MCF 10A (cell line): ENCODE results near the gene FUOM. TPM values are rescaled to one million over a fixed set of nuclear protein-coding genes. Genes with fewer than 3 reads are reported as not detected.

Experiments used
- Bru-seq: library from RNA; stranded (reverse); fragments of 400-500 nt; gene quantifications from one replicate; lab custom pipeline; 2021; lab: Mats Ljungman, UMichigan
- BruChase-seq, 2 experiments: library from RNA; stranded (reverse); fragments of 400-500 nt; gene quantifications; one replicate each; lab custom pipeline; 2021; lab: Mats Ljungman, UMichigan
- BruUV-seq: library from RNA; stranded (reverse); fragments of 400-500 nt; replicated peaks from 2 replicates; lab custom pipeline; 2021; lab: Mats Ljungman, UMichigan
- CTCF ChIA-PET: fragments of 300-600 bp; sonication (Branson Sonifier 250); formaldehyde crosslinking; extraction: SDS; loops from one replicate; lab custom pipeline; 2021; ENCODE audit warnings: antibody characterized with exemption, inconsistent platforms; lab: Yijun Ruan, JAX
- POLR2A ChIA-PET: fragments of 300-600, 350-650 bp; sonication (Branson Sonifier 250); formaldehyde crosslinking; extraction: SDS; loops from one replicate; lab custom pipeline; 2020; ENCODE audit warnings: antibody characterized with exemption, inconsistent platforms; lab: Yijun Ruan, JAX
- DNase-seq: peaks from one replicate; pipeline ENCODE4 v3.0.0-alpha.2; 2018; ENCODE audit not compliant: unreplicated experiment
- H3K27ac Mint-ChIP-seq: one replicate; pipeline ENCODE4 v1.8.0; 2022; ENCODE audit warnings: mild to moderate bottlenecking, low read depth, mixed read lengths; ENCODE audit not compliant: unreplicated experiment
- H3K27me3 Mint-ChIP-seq: one replicate; pipeline ENCODE4 v1.8.0; 2022; ENCODE audit warnings: mixed read lengths; ENCODE audit not compliant: insufficient read depth, unreplicated experiment
- H3K36me3 Mint-ChIP-seq: one replicate; pipeline ENCODE4 v1.8.0; 2022; ENCODE audit warnings: mild to moderate bottlenecking, moderate library complexity, mixed read lengths; ENCODE audit not compliant: insufficient read depth, unreplicated experiment
- H3K4me1 Mint-ChIP-seq: one replicate; pipeline ENCODE4 v1.8.0; 2022; ENCODE audit warnings: mixed read lengths; ENCODE audit not compliant: insufficient read depth, unreplicated experiment
- H3K4me3 Mint-ChIP-seq: one replicate; pipeline ENCODE4 v1.8.0; 2022; ENCODE audit warnings: mild to moderate bottlenecking, moderate library complexity, mixed read lengths; ENCODE audit not compliant: unreplicated experiment
- H3K9me3 Mint-ChIP-seq: one replicate; pipeline ENCODE4 v1.8.0; 2022; ENCODE audit warnings: mixed read lengths; ENCODE audit not compliant: unreplicated experiment
- intact Hi-C: fragments of 100-400 bp; cut with micrococcal nuclease; formaldehyde crosslinking; loops from 2 replicates; pipeline ENCODE4 v1.14.1; 2022
- long read RNA-seq: library from polyadenylated mRNA; stranded (forward); transcript quantifications from one replicate; pipeline ENCODE4 v2.0.0, GENCODE V29; 2022
- total RNA-seq: library from RNA; stranded (reverse); gene quantifications from 2 replicates; pipeline ENCODE4 v1.2.3, GENCODE V29; 2022
- TF ChIP-seq, protein P1 (sequence below): fragments of 200-600 bp; IDR thresholded peaks from one replicate; pipeline ENCODE4 v1.8.0; 2022; ENCODE audit warnings: antibody characterized with exemption, mild to moderate bottlenecking; ENCODE audit not compliant: unreplicated experiment

Gene FUOM, protein sequence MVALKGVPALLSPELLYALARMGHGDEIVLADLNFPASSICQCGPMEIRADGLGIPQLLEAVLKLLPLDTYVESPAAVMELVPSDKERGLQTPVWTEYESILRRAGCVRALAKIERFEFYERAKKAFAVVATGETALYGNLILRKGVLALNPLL
- total RNA-seq (16.6 and 22.6 TPM in 2 replicates), Bru-seq, nascent RNA (percentile 58 among the genes with signal in this experiment), BruChase-seq, experiment 1, labeled RNA remaining after a 6-hour chase (percentile 34 among the genes with signal in this experiment), BruChase-seq, experiment 2, labeled RNA remaining after a 2-hour chase (percentile 43 among the genes with signal in this experiment)
- long read RNA-seq, transcript FUOM-201 (6 exons, 709 nt), result major isoform, 8 of 22 reads
- long read RNA-seq, partial matches to known transcripts, result 6 of 22 reads
- long read RNA-seq, other reads (novel, unspliced or antisense), result 2 of 22 reads

DNA sequence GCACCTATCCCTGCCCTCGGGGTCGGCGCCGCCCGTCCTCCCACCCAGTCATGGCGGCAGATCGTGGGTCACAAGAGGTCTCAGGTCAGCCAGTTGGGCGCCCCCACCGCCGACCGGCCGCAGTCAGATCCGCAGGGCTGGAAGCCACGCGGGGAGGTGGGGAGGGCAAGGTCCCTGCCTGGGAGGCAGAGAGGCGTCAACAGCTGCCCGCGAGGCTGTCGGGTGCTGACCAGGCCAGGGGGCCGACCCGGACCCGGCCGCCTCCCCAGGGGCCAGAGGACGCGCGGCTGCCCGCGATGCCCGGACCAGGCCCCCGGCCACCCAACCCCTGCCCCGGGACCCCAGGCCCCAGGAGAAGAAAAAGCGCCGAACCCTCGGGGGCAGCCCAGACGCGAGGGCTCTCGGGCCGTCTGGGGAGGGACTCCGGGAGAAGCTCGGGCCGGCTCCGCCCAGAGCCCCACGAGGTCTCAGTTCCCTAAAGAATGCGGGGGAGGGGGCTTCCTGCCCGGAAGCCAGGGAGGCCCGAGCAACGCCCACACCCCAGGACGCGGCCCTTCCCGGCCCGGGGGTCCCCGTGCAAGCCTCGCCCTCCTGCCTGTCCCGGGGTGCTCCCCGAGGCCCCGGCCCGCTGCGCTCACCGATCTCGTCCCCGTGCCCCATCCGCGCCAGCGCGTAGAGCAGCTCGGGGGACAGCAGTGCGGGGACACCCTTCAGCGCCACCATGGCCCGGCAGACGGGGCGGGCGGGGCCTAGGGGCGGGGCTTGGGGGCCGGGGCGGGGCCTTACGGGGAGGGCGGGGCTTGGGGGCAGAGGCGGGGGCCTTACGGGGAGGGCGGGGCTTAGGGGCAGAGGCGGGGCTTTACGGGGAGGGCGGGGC is at the start of gene FUOM:
Gene FUOM, minus strand, starts transcription at position 735 of the 877 bp plus-strand sequence. Its CDS starts 12 bp downstream, at position 723.
- intact Hi-C loops, result no loop called here
- peaks cover 15% of the 10 kb centered on the region for H3K36me3 Mint-ChIP-seq
- no peak within 1 kb of the TSS for H3K27ac Mint-ChIP-seq
- peak within 1 kb of the TSS; percentile 68 for H3K4me3 Mint-ChIP-seq
- ChIA-PET POLR2A (interaction anchor here (0.6 to 1.2 kb wide), 3 partner anchors 10 to 44 kb away, joined by 3 to 4 read pairs (median 3); partner anchors contain the start of gene PRAP1), CTCF (interaction anchor here (0.5 kb wide), 1 partner anchor 82 kb away, joined by 3 read pairs; no protein-coding TSS in a partner anchor)
- H3K4me1 Mint-ChIP-seq, result no peaks in the 10 kb centered on the region
- H3K27me3 Mint-ChIP-seq, result no peaks in the 10 kb centered on the region
- BruUV-seq, result no TSS peak
- TF ChIP-seq, protein P1, sequence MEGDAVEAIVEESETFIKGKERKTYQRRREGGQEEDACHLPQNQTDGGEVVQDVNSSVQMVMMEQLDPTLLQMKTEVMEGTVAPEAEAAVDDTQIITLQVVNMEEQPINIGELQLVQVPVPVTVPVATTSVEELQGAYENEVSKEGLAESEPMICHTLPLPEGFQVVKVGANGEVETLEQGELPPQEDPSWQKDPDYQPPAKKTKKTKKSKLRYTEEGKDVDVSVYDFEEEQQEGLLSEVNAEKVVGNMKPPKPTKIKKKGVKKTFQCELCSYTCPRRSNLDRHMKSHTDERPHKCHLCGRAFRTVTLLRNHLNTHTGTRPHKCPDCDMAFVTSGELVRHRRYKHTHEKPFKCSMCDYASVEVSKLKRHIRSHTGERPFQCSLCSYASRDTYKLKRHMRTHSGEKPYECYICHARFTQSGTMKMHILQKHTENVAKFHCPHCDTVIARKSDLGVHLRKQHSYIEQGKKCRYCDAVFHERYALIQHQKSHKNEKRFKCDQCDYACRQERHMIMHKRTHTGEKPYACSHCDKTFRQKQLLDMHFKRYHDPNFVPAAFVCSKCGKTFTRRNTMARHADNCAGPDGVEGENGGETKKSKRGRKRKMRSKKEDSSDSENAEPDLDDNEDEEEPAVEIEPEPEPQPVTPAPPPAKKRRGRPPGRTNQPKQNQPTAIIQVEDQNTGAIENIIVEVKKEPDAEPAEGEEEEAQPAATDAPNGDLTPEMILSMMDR, result no peak
- no peaks in the 10 kb centered on the region for H3K9me3 Mint-ChIP-seq
- DNase-seq, result peak; percentile 56

DNA sequence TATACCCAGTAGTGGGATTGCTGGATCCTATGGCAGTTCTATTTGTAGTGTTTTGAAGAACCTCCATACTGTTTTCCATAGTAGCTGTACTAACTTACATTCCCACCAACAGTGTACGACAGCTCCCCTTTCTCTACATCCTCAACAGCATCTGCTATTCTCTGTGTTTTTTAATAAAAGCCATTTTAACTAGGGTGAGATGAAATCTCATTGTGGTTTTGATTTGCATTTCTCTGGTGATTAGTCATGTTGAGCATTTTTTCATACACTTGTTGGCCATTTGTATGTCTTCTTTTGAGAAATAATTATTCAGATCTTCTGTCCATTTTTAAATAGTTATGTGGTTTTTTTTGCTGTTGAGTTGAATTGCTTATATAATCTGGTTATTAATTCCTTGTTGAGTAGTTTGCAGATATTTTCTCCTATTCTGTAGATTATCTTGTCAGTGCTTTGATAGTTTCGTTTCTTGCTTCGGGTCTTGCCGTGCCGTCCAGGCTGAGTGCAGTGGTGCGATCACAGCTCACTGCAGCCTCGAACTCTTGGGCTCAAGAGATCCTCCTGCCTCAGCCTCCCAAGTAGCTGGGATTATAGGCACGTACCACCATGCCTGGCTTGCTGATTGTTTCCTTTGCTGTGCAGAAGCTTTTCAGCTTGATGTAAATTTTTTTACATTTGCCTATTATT is 48.2 kb upstream of the FUOM start:
- intact Hi-C loops, result no loop called here
- no peak for DNase-seq
- H3K4me3 Mint-ChIP-seq, result no peak overlapping the region
- no peak overlapping the region for H3K27ac Mint-ChIP-seq
- TF ChIP-seq, protein P1, result no peak
- POLR2A ChIA-PET, result interaction anchor here (2.9 kb wide), 1 partner anchor 12 kb away, joined by 11 read pairs; the partner anchor contains the start of gene MTG1
- CTCF ChIA-PET, result interaction anchor here (1.4 kb wide), 1 partner anchor 98 kb away, joined by 6 read pairs; no protein-coding TSS in a partner anchor
- no peaks in the 10 kb centered on the region for H3K27me3 Mint-ChIP-seq
- peaks cover 87% of the 10 kb centered on the region for H3K36me3 Mint-ChIP-seq
- BruUV-seq, result no TSS peak
- peaks cover 2% of the 10 kb centered on the region for H3K9me3 Mint-ChIP-seq
- H3K4me1 Mint-ChIP-seq, result peaks cover 19% of the 10 kb centered on the region

DNA sequence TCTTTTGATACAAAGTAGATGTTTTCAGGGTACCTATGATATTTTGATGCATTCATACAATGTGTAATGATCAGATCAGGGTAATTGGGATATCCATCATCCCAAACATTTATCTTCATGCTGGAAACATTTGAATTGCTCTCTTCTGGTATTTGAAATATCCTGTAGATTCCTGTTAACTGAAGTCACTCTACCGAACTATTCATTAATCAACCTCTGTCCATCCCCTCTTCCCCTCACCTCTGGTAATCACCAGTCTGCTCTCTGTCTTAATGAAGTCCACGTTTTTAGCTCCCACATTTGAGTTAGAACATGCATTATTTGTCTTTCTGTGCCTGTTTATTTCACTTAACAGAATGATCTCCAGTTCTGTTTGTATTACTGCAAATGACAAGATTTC is 47.5 kb upstream of the FUOM start:
- TF ChIP-seq, protein P1, result no peak
- no peaks in the 10 kb centered on the region for H3K9me3 Mint-ChIP-seq
- BruUV-seq, result no TSS peak
- DNase-seq, result no peak
- H3K27me3 Mint-ChIP-seq, result no peaks in the 10 kb centered on the region
- intact Hi-C loops, result no loop called here
- H3K36me3 Mint-ChIP-seq, result peaks cover 87% of the 10 kb centered on the region
- no peak overlapping the region for H3K4me3 Mint-ChIP-seq
- ChIA-PET CTCF (interaction anchor here (1.4 kb wide), 1 partner anchor 98 kb away, joined by 6 read pairs; no protein-coding TSS in a partner anchor), POLR2A (interaction anchor here (2.9 kb wide), 1 partner anchor 11 kb away, joined by 11 read pairs; the partner anchor contains the start of gene MTG1)
- no peak overlapping the region for H3K27ac Mint-ChIP-seq
- peaks cover 19% of the 10 kb centered on the region for H3K4me1 Mint-ChIP-seq
